ENCODE measurements around the gene SMPD4. TPM values are rescaled to one million over a fixed set of nuclear protein-coding genes. Genes with fewer than 3 reads are reported as not detected.

SMPD4 gene
- total RNA-seq, 2 donors from 2014 or later: 81.6 to 93.9 TPM

- Histone ChIP-seq H3K9ac (ENCODE audit: extremely low read depth, low read length, poor library complexity, severe bottlenecking) (no peak overlapping the region), H3K9me3 (ENCODE audit: control insufficient read depth, low read length) (no peaks in the 10 kb centered on the region), H3K4me3 (ENCODE audit: low read length) (no peak overlapping the region), H3K4me1 (ENCODE audit: control insufficient read depth, insufficient read depth, low read length) (no peaks in the 10 kb centered on the region), H3K27ac (ENCODE audit: low read depth, low read length) (no peak overlapping the region), H3K27me3 (ENCODE audit: control insufficient read depth, insufficient read depth, low read length, poor library complexity, severe bottlenecking) (no peaks in the 10 kb centered on the region), H3K36me3 (ENCODE audit: control insufficient read depth, insufficient read depth, low read length) (peaks cover 8% of the 10 kb centered on the region)
- WGBS, 2 experiments (ENCODE audit: insufficient coverage in 1 of 2, insufficient read length in 1 of 2): 94 to 96% methylated on average over 4 to 5 of the region's 5 CpGs
- no peak for DNase-seq
- TF ChIP-seq CTCF (conservative IDR thresholded peaks at IDR 0.05): no peak
- H3K27me3 Mint-ChIP-seq (ENCODE audit: insufficient read depth): no peaks in the 10 kb centered on the region
- H3K4me1 Mint-ChIP-seq: peaks cover 10% of the 10 kb centered on the region
- peaks cover 14% of the 10 kb centered on the region for H3K36me3 Mint-ChIP-seq (ENCODE audit: low read depth)
- no peaks in the 10 kb centered on the region for H3K9me3 Mint-ChIP-seq
- H3K27ac Mint-ChIP-seq: no peak overlapping the region
- no peak overlapping the region for H3K4me3 Mint-ChIP-seq
Observed at GRCh38 chr2:130186391-130186790, 5.0 kb upstream of the SMPD4 start.

- no peaks in the 10 kb centered on the region for H3K9me3 ChIP-seq (ENCODE audit: control insufficient read depth, low read length)
- H3K27ac ChIP-seq (ENCODE audit: low read depth, low read length): no peak overlapping the region
- DNase-seq: no peak
- H3K9ac ChIP-seq (ENCODE audit: extremely low read depth, low read length, poor library complexity, severe bottlenecking): no peak overlapping the region
- no peaks in the 10 kb centered on the region for H3K4me1 ChIP-seq (ENCODE audit: control insufficient read depth, insufficient read depth, low read length)
- 92 to 93% methylated on average over 4 of the region's 4 CpGs for WGBS, 2 experiments (ENCODE audit: insufficient coverage in 1 of 2, insufficient read length in 1 of 2)
- Mint-ChIP-seq H3K36me3 (ENCODE audit: low read depth) (peaks cover 10% of the 10 kb centered on the region), H3K27me3 (ENCODE audit: insufficient read depth) (no peaks in the 10 kb centered on the region), H3K27ac (no peak overlapping the region), H3K9me3 (no peaks in the 10 kb centered on the region), H3K4me3 (no peak overlapping the region), H3K4me1 (peaks cover 10% of the 10 kb centered on the region)
- H3K36me3 ChIP-seq (ENCODE audit: control insufficient read depth, insufficient read depth, low read length): peaks cover 8% of the 10 kb centered on the region
- TF ChIP-seq CTCF (conservative IDR thresholded peaks at IDR 0.05): no peak
- no peaks in the 10 kb centered on the region for H3K27me3 ChIP-seq (ENCODE audit: control insufficient read depth, insufficient read depth, low read length, poor library complexity, severe bottlenecking)
- no peak overlapping the region for H3K4me3 ChIP-seq (ENCODE audit: low read length)
Observed at GRCh38 chr2:130185896-130186295, 4.5 kb upstream of the SMPD4 start.

- no peaks in the 10 kb centered on the region for H3K4me1 ChIP-seq (ENCODE audit: control insufficient read depth, insufficient read depth, low read length)
- peaks cover 8% of the 10 kb centered on the region for H3K36me3 ChIP-seq (ENCODE audit: control insufficient read depth, insufficient read depth, low read length)
- Mint-ChIP-seq H3K36me3 (ENCODE audit: low read depth) (peaks cover 10% of the 10 kb centered on the region), H3K27ac (no peak overlapping the region), H3K27me3 (ENCODE audit: insufficient read depth) (no peaks in the 10 kb centered on the region), H3K4me1 (peaks cover 10% of the 10 kb centered on the region), H3K4me3 (no peak overlapping the region), H3K9me3 (no peaks in the 10 kb centered on the region)
- no peak overlapping the region for H3K27ac ChIP-seq (ENCODE audit: low read depth, low read length)
- no peaks in the 10 kb centered on the region for H3K27me3 ChIP-seq (ENCODE audit: control insufficient read depth, insufficient read depth, low read length, poor library complexity, severe bottlenecking)
- no peaks in the 10 kb centered on the region for H3K9me3 ChIP-seq (ENCODE audit: control insufficient read depth, low read length)
- H3K4me3 ChIP-seq (ENCODE audit: low read length): no peak overlapping the region
- no peak for TF ChIP-seq CTCF (conservative IDR thresholded peaks at IDR 0.05)
- WGBS, 2 experiments (ENCODE audit: insufficient coverage in 1 of 2, insufficient read length in 1 of 2): 93 to 94% methylated on average over 3 to 10 of the region's 10 CpGs
- no peak overlapping the region for H3K9ac ChIP-seq (ENCODE audit: extremely low read depth, low read length, poor library complexity, severe bottlenecking)
- no peak for DNase-seq
Observed at GRCh38 chr2:130185436-130185835, 4.0 kb upstream of the SMPD4 start.
